ENCODE data around the gene CKB. TPM values are rescaled to one million over a fixed set of nuclear protein-coding genes. Genes with fewer than 3 reads are reported as not detected.

CKB gene
- total RNA-seq, 2 donors from 2014 or later: 2.6 to 9.4 TPM

DNA sequence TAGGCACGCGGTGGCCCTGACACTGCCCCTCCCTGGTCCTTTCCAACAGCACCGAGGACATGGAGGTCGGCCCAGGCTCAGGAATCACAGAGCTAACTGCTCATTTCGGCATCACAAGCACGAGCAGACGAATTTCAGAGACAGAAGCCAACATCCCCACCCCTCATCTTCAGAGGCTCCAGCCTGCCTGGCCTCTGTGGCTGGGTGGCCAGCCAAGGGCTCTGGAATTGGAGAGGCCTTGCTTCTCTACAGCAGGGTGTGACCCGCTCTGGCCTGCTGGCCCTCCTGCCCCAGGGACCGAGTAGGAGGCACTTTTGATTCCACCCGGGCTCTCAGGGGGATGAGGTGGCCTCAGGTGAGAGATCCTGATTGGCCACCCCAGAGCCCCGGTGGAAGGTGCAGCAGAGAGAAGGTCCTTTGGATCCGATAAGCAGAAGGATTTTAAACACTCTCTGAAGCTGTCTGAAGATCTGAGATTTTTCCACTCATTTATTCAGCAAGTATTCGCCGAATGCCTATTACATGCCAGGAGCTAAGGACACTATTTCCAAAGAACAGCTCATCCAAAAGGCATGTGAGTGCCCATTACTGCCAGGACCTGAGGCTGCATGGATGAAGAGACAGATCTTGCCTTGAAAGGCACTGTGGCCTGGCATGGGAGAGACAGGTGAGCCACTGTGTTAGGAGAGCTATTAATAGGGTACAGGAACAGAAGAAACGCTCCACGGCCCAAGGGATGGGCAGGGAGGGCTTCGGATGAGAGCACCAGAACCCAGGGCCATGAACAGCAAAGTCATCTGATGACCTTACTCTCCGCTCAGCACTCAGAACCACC lies 29.6 kb upstream of the CKB start:
- no peaks in the 10 kb centered on the region for H3K9me3 Mint-ChIP-seq
- DNase-seq (ENCODE audit: low spot score in 2 of 2): no peak
- H3K36me3 Mint-ChIP-seq: no peaks in the 10 kb centered on the region
- ATAC-seq: no peak
- H3K27ac Mint-ChIP-seq: peak overlapping the region in 1 of 2 donors; percentile 82

DNA sequence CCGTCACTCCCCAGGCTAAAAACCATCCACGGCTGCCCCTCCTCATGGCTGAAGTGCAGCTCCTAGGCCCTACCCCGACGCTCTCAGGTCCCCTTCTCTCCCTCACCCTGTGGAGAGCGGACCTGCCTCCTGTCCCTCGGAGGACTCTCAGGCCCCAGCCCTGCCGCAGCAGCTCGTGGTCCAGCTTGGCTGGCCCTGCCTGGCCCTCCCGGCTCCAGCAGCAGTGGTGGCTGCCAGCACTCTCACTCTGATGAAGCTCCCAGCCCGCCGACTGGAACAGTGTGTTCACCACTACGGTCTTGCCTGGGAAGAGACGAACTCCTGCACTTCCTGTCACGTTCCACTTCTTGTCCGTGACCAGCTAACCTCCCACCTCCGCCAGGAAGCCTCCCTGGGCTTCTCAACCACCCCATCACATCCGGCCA lies 28.7 kb upstream of the CKB start:
- ATAC-seq: no peak
- no peak for DNase-seq (ENCODE audit: low spot score in 2 of 2)
- no peaks in the 10 kb centered on the region for H3K36me3 Mint-ChIP-seq
- peak overlapping the region in 1 of 2 donors; percentile 82 for H3K27ac Mint-ChIP-seq
- H3K9me3 Mint-ChIP-seq: no peaks in the 10 kb centered on the region

DNA sequence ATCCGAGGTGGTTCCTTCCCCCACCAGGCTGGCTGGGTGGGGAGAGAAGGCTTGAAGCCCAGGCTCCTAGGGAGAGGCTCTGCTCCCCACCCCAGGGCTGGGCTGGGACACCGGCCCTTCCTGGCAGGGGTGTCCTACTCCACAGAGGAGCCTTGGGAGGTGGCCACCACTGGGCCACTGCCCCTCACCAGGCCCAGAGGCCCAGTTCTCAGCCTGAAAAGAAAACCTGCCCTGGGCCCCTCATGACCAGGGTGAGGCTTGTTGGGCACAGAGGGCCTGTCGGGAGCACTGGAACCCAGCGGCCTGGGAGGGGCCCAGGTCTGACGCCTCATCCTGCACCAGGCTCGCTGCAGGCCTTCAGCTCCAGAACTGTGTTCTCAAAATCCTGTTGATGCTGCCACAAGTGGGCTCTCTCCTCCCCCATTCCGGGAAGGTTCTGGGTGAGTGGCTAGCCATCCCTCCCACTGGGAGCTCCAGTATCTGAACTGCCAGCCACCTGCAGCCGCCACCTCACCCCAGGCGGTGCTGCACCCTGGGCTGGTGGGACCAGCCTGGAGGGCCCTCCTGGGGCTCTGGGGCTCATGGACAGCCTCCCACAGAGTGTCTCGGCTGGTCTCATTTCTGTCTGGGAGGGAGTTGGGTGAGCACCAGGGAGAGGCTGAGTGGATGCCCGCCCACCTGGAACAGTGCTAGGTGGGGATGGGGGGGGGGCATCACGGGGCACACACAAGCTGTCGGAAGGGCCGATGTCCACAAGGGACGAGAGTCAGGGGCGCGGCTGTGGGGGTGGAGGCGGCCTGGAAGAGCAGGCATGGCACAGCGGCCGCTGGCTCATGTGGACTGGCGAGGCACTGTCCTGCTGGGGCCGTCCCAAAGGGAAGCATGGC lies 28.1 kb upstream of the CKB start:
- DNase-seq (ENCODE audit: low spot score in 2 of 2) (no peak), ATAC-seq (no peak)
- Mint-ChIP-seq H3K36me3 (no peaks in the 10 kb centered on the region), H3K9me3 (no peaks in the 10 kb centered on the region), H3K27ac (peak overlapping the region in 1 of 2 donors; percentile 62)

DNA sequence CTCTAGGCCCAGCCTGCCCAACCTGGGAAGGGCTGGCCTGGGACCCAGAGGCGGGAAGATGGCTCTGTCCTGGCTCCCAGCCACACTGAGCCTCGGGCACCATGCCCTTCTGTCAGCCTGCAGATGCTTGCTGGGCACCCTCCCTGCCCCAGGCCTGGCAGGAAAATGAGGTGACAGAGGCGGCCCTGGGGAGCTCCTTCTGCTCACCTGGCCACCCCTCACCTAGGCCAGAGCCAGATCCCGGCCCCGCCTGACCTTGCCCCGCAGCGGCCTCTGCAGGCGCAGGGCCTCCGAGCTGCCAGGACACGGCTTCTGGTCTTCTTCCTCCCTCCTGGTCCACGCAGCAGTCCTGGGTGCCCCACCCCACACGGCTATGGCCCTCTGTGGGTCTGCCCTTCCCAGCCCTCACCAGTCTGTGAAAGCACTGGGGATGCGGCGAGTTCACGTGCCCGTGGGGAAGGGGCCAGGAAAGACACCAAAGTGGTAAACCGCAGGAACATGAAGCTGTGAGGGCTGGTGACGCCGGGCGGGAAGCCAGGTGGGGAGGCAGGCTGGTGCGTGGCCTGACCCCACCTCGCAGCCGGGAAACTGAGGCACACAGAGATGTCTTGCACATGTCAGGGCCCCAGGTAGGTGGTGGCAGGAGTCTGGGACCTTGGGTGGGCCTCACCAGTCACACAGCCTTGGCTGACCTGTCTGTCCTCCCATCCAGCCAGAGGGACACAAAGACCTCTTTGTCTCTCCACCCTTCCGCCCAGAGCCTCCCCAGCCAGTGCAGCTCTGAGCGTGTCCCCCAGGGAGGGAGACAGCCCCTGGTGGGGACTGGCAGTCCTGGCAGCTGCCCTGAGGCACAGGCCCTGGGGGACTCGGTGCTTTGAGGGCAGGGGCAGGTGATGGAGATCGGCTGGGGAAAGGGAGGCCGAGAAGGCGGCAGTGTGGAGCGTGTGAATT lies 27.0 kb upstream of the CKB start:
- H3K27ac Mint-ChIP-seq: peak overlapping the region in 1 of 2 donors; percentile 62
- no peaks in the 10 kb centered on the region for H3K9me3 Mint-ChIP-seq
- no peak for DNase-seq (ENCODE audit: low spot score in 2 of 2)
- ATAC-seq: no peak
- H3K36me3 Mint-ChIP-seq: no peaks in the 10 kb centered on the region

DNA sequence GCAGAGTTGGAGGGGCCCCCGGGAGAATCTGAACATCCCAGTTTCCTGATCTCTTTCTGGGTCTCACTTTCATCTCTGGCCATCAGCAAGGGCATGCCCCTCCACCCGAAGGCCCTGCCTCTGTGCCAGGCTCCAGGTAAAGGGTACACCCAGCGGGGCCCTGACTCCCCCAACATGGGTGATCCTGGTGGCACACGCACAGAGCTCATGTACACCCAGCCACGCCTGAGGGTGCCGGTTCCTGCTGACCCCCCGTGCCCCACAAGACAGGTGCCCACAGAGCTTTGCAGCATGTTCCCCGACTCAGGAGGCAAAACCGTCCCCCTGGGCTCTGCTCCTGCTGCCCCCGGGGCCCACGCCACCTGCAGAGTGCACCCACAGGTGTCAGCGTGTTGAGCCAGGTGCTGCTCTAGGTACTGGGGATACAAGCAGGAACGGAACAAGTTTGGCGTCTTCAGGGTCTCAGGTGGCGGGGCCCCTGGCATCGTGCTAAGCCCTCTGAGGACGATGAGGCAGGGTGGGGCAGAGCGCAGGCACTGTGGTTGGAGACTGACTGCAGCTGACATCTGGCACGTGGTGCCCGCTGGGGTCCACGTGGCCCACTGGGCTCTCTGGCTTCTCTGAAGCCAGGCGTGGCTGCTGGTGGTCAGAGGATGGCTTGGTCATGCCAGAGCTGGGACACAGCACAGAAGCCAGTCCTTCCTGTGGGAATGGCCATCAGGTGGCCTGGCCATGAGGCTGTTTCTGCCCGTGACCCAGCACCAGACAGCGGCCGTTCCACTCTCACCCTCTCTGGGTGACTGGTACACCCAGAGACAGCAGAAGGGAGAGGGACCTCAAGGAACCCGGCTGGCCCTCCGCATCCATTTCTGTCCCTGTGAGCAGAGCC lies 26.1 kb upstream of the CKB start:
- H3K36me3 Mint-ChIP-seq: no peaks in the 10 kb centered on the region

DNA sequence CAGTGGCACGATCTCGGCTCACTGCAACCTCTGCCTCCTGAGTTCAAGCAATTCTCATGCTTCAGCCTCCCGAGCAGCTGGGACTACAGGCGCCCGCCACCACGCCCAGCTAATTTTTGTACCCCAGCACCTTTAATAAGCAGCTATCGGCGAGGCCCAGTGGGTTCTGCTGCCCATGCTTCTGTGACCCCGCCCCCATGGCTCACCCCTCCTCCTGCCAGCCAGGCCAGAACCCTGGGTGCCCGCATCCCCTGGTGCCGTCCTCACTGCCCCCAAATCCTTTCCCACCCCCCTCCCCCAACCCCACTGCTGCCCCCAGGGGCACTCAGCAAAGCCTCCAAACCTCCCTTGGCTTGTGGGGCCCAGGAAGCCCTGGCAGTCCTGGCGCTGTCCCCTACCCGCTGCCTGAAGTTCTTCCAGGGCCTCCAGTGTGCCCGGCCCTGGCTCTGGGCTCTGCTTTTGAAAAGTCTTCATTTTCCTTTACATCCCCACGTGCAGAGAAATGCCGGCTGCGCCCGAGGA lies 25.4 kb upstream of the CKB start:
- DNase-seq (ENCODE audit: low spot score in 2 of 2) (no peak), ATAC-seq (no peak)
- Mint-ChIP-seq H3K27ac (peak overlapping the region in 1 of 2 donors; percentile 29), H3K36me3 (no peaks in the 10 kb centered on the region), H3K9me3 (no peaks in the 10 kb centered on the region)

More for the DNA sequence above, 26.1 kb upstream of the CKB start:
- Mint-ChIP-seq H3K27ac (peak overlapping the region in 1 of 2 donors; percentile 29), H3K9me3 (no peaks in the 10 kb centered on the region)
- ATAC-seq (no peak), DNase-seq (ENCODE audit: low spot score in 2 of 2) (no peak)

DNA sequence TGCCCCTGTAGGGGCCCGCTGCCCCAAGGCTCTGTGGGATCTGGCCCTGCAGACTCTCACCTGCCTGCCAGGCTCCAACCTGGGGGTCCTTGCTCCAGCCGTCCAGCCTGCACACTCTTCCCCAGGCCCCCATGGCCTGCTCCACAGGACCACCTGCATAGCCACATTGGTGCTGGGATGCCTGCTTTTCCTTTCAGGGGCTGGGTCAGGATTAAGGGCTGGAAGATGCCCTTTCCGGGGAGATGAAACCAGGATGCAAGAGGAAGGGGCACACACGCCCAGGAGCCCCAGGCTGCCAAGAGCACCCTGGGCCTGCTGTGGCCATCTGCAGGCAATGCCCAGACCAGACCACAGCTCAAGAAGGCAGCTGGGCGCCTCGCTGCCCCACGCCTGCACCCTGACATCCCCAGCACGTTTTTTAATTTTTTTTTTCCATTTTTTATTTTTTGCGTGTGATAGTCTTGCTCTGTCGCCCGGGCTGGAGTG lies 24.9 kb upstream of the CKB start:
- no peak for ATAC-seq
- H3K9me3 Mint-ChIP-seq: no peaks in the 10 kb centered on the region
- H3K27ac Mint-ChIP-seq: no peak overlapping the region
- no peak for DNase-seq (ENCODE audit: low spot score in 2 of 2)
- H3K36me3 Mint-ChIP-seq: no peaks in the 10 kb centered on the region

DNA sequence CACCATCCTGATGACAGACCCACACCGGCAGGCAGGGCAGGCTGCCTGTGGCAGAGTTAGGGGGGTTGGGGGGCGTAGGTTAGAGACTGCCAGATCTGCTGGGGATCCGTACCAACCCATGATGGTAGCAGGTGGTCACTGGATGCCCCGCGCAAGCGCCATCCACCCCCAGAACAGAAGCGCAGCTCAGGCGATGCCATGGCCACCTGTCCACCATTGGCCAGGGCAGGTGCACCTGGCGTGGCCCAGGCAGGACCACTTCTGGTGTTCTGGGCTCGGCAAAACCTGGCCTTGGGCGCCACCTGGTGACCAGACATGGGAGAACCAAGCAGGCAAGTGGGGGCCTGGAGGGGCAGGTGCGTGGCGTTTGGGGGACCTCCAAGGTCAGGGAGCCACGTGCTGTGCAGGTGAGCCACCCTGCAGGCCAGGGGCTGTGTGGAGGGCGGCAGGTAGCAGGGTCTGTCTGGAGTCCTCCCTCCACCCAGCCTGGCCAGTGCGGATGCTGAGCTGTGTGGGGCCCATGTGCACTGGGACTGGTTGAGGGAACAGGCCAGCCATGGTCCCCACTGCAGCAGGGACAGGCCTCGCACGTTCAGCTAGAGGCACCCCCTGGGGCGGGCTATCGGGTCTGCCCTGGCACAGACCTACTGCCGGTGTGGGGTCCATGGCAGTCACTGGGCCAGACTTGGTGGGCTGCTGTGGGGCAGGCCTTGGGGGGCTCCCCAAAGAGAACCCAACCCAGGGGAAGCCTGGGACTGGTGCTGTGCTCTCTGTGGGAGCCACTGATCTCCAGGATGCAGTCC lies 24.2 kb upstream of the CKB start:
- Mint-ChIP-seq H3K36me3 (no peaks in the 10 kb centered on the region), H3K27ac (no peak overlapping the region), H3K9me3 (no peaks in the 10 kb centered on the region)
- peak in 1 of 2 donors; percentile 87 for DNase-seq (ENCODE audit: low spot score in 2 of 2)
- peak; percentile 75 to 80 for ATAC-seq

DNA sequence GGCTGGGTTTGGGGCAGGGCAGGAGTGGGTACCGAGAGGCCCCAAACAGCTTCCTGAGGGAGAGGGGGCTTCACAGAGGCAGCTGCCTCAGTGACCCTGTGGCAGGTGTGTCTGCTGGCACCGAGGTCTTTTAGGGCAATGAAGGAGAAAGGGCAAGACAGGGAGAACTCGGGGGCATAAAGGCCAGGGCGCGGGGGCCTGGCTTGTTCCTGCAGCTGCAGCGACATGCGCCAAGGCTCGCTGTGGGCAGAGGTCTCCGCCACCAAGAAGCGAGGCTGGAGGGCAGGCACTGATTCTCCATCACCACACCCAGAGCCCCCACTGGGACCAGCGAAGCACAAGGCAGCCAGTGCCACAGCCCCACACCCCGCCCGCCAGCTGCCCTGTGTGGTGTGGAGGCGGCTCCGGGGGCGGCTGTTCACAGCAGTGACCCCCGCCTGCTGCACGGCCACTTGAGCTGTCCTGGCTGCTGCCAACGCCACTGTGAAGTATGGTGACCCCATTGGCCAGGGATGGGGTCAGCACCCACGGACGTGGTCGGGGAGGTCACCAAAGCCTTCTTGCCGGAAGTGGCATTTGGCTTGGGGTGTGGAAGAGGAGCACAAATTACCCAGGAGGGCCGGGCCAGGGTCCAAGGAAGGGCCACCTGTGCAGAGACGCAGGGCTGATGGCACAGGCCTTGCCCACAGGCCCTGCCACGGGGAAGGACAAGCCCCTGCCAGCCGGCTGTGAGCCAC lies 23.5 kb upstream of the CKB start:
- DNase-seq (ENCODE audit: low spot score in 2 of 2) (no peak), ATAC-seq (no peak)
- H3K27ac Mint-ChIP-seq: no peak overlapping the region
- no peaks in the 10 kb centered on the region for H3K9me3 Mint-ChIP-seq
- H3K36me3 Mint-ChIP-seq: no peaks in the 10 kb centered on the region

DNA sequence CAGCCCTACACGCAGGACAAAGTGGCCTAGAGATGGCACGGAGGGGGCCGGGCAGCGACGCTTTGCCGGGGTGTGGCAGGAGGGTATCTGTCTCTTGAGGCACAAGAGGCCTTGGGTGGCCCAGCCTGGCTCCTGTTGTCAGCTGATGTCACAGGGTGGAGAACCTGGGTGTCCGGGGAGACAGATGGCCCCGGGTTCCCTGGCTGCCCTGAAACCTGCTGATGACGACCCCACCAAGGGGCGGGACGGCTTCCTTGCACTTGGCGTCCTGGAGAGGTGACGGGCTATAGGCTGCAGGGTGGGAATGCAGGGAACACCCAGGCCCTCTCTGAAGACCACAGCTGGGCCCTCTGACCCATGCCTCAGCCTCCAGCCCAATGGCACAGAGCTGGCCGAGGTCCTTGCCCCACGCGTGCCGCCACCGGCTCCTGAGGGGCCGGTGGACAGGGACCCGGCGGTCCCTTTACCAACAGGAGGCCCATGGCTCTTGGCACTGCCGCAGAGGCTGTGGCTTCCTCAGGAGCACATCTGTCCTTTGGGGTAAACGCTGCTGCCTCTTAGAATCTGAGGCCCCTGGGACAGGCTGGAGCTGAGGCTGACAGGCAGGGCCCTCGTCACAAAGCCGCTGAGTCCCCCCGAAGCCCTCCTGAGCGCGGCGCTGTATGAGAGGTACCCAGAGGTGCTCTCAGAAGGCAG lies 22.7 kb upstream of the CKB start:
- DNase-seq (ENCODE audit: low spot score in 2 of 2) (no peak), ATAC-seq (no peak)
- no peaks in the 10 kb centered on the region for H3K9me3 Mint-ChIP-seq
- no peak overlapping the region for H3K27ac Mint-ChIP-seq
- no peaks in the 10 kb centered on the region for H3K36me3 Mint-ChIP-seq

DNA sequence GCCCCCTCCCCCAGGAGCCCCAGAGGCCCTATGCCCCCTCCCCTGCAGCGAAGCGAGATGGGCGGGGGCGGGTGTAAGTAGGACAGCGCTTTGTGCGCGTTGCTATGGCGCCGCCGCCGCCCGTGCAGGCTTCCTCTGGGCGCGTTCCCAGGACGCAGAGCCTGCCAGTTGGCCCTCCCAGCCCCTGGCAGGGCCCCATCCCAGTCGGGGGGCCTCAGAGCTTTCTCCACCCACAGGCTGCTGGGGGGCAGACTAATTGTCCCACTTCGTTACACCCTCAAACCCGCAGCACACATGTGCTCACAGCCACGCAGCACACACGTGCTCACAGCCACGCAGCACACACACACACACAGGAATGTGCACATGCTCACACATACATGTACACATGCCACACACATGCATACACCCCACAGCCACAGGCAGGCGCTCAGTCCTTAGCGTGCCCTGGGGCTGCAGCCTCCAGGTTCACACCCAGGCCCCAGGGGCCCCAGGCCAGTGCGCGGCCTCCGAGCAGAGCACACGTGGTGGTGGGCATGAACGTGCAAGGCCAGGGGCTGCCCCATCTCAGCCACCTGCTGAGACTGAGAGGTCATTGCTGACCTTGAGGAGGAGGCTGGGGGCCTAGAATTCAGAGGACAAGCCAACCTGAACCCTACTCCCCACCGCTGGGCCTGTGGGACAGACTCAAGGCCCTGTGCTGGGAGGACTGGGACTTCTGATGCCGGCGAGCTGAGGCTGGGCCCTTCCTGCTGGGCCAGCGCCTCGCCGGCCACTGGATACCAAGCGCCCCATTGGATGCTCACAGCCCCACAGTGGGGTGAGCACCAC lies 22.0 kb upstream of the CKB start:
- ATAC-seq (no peak), DNase-seq (ENCODE audit: low spot score in 2 of 2) (no peak)
- Mint-ChIP-seq H3K9me3 (no peaks in the 10 kb centered on the region), H3K27ac (no peak overlapping the region), H3K36me3 (no peaks in the 10 kb centered on the region)

DNA sequence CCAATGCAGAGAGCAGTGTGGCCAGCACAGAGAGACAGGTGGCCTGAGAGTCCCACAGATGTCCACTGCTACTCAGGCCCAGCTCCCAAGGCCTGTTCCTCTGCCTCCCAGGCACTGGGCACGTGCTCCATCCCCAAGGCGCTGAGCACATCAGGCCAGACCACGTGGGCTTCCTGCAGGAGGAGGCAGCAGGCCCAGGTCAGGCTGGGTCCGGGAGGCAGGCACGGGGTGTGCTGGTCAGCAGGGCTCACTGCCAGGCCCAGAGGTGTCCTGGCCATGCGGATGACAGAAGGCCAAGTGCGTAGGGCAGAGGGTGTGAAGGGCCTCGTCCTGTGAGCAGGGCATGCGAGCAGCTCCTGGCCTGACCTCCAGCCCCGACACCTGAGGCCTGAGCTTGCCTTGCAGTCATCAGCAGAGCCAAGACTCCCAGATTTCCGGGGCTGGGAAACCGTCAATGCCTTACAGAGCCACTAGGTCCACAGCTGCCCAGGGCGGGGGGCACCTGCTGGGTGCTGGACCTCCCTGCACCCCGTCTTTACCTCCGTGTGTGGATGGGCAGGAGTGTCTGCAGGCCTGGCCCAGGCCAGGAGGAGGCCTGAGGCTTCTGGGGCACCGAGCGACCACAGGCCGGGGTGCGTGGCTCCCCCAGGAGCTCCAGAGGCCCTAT lies 21.2 kb upstream of the CKB start:
- DNase-seq (ENCODE audit: low spot score in 2 of 2) (no peak), ATAC-seq (no peak)
- no peak overlapping the region for H3K27ac Mint-ChIP-seq
- no peaks in the 10 kb centered on the region for H3K36me3 Mint-ChIP-seq
- no peaks in the 10 kb centered on the region for H3K9me3 Mint-ChIP-seq
